Activated CD4-positive, alpha-beta T cell treated with anti-CD3 and anti-CD28 coated beads, Interleukin-2, amount 50 U/mL, for 48 hours (primary cell): ENCODE data around the gene PRMT1.
A peak's percentile ranks its signal among the peaks of the same experiment; 100 is the strongest.

ENCODE experiments used
- DNase-seq, 2 experiments: peaks; one replicate each; pipeline ENCODE4 v3.0.0-alpha.2; 2020

Gene PRMT1

DNA sequence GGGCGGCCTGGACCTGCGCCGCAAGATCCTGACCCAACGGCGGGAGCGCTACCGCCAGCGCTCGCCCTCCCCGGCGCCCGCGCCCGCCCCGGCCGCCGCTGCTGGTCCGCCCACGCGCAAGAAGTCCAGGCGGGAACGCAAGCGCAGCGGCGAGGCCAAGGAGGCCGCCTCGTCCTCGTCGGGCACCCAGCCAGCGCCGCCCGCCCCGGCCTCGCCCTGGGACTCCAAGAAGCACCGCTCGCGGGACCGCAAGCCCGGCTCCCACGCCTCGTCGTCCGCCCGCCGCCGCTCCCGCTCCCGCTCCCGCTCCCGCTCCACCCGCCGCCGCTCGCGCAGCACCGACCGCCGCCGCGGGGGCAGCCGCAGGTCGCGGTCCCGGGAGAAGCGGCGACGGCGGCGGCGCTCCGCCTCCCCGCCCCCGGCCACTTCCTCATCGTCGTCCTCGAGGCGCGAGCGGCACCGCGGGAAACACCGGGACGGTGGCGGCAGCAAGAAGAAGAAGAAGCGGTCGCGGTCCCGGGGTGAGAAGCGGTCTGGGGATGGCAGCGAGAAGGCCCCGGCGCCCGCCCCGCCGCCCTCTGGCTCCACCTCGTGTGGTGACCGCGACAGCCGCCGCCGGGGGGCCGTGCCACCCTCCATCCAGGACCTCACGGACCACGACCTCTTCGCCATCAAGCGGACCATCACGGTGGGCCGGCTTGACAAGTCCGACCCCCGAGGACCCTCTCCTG is 25.1 kb upstream of the PRMT1 start:
- DNase-seq, result no peak

DNA sequence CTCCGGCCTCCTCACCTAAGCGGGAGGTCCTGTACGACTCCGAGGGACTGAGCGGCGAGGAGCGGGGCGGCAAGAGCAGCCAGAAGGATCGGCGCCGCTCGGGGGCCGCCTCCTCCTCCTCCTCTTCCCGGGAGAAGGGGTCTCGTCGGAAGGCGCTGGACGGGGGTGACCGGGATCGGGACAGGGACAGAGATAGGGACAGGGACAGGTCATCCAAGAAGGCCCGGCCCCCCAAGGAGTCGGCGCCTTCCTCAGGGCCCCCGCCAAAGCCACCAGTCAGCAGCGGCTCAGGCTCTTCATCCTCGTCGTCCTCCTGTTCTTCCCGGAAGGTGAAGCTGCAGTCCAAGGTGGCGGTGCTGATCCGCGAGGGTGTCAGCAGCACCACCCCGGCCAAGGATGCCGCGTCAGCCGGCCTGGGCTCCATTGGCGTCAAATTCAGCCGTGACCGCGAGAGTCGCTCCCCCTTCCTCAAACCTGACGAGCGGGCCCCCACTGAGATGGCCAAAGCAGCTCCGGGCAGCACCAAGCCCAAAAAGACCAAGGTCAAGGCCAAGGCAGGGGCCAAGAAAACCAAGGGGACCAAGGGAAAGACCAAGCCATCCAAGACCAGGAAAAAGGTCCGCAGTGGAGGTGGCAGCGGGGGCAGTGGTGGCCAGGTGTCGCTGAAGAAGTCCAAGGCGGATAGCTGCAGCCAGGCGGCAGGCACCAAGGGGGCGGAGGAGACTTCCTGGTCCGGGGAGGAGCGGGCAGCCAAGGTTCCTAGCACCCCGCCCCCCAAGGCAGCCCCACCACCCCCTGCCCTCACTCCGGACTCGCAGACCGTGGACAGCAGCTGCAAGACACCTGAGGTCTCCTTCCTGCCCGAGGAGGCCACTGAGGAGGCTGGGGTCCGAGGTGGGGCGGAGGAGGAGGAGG is 24.3 kb upstream of the PRMT1 start:
- DNase-seq, result no peak

DNA sequence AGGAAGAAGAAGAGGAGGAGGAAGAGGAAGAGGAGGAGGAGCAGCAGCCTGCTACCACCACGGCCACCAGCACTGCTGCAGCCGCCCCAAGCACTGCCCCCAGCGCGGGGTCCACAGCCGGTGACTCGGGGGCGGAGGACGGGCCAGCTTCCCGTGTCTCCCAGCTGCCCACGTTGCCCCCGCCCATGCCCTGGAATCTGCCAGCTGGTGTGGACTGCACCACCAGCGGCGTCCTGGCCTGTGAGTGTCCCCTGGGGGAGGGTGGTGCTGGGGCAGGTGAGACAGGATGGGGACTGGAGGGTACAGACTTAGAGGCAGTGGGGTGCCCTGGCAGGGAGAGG is 23.6 kb upstream of the PRMT1 start:
- DNase-seq, result no peak

DNA sequence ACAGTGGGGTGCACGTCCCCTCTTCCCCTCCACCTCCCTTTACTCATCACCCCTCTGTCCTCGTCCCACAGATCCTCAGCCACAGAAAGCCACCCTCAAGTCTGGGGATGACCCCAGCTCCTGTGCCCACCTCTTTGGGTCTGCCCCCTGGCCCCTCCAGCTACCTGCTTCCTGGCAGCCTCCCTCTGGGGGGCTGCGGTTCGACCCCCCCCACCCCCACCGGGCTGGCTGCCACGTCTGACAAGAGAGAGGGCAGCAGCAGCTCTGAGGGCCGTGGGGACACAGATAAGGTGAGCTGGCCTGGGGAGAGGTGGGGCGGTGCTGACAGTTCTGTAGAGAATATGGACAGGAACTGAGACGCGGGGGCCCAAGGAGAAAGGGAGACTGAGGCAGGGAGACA is 22.5 kb upstream of the PRMT1 start:
- DNase-seq, result no peak

DNA sequence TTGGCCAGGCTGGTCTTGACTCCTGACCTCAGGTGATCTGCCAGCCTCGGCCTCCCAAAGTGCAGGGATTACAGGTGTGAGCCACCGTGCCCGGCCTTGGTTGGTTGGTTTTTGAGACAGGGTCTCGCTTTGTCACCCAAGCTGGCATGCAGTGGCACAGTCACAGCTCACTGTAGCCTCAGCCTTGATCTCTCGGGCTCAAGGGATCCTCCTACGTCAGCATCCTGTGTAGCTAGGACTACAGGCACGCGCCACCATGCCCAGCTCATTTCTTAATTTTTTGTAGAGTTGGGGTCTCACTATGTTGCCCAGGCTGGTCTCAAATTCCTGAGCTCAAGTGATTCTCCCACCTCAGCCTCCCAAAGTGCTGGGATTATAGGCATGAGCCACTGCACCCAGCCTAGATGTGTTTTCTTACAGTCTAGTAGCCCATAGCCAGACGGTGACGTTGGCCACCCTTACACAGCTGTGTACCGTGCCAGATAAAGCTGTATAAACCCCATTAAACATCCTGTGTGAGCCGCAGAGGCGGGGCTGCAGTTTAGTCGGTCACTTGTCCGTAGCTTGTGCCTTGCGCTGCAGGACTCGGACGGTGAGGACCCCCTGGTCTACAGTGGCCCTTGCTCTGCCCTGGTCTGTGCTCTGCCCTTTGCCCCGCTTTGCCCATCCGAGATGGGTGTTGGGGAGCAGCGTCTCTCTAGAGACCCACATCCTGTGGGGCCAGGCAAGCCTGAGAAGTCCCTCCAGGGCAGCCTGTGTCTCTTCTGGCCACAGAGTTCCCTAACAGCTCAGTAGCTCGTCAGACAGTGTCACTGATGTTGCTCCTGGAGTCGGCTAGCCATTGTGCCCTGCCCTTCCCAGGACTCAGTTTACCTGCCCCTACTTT is 21.3 kb upstream of the PRMT1 start:
- DNase-seq, result no peak

- DNase-seq, result no peak
These were observed 20.5 kb upstream of the PRMT1 start for GRCh38 chr19:49656456-49657109.

GRCh38 chr19:49657493-49658138 is 19.5 kb upstream of the PRMT1 start:
- no peak for DNase-seq

GRCh38 chr19:49658139-49658517 is 18.9 kb upstream of the PRMT1 start:
- no peak for DNase-seq

GRCh38 chr19:49658566-49659442 is 18.3 kb upstream of the PRMT1 start:
- DNase-seq, result no peak

- DNase-seq, result no peak
These were observed 16.6 kb upstream of the PRMT1 start for GRCh38 chr19:49660338-49660961.

DNA sequence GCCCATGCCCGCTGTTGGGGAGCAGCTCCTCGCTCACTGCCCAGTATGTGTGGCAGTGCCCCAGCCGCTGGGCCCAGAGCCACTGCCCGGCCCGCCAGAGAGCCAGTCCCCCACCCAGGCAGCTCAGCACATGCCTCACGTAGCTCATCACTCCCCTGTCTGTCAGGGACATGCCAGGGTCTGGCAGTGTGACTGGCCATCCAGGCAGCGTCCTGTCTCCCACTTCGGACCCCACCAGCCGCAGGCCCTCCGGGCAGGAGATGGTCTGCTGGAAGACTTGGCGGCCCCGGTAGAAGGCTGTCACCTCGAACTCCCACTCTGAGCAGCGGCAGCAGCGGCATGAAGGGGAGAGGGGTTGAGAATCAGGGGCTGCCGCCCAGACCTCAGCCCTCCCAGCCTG is 15.1 kb upstream of the PRMT1 start:
- no peak for DNase-seq

- DNase-seq, result no peak
These were observed 13.8 kb upstream of the PRMT1 start for GRCh38 chr19:49663224-49663623.

DNA sequence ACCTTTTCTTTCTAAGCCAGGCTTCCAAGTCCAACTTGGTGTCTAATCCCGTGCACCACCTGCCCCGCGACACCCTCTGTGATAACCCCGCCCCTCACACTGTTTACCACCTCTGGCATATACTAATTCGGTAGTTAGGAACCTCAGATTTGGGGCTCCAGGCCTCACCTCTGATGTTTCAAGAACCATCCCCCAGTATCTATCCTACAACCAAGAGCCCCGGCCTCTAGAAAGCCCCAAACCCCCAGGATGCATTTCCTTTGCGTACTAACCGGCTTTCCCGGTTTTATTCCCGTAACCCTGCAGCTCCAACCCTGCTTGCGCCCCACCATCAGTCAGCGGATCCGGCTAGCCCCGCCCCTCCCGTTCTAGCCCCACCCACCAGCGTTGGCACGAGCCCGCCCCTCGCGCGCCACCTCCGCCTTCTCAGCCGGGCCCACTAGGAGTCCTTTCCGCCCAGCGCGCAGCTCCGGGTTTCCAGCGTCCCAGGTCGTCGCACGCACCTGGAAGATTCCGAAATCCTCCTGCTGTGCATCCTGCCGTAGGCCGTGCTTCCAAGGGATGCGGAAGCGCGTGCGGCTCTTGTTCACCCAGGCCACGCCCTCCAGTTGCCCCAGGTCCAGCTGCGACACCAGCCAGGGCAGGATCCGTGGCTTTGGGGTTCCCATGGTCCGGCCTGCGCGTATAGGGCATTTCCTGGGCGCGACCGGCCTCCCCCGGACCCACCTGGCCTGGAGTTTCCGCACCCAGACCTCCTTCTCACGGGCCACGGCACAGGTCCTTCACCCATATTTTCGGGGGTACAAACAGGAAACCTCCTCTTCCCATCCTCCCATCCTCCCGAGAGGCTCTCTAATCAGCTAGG is 12.7 kb upstream of the PRMT1 start:
- DNase-seq, result peak; percentile 95 to 97

DNA sequence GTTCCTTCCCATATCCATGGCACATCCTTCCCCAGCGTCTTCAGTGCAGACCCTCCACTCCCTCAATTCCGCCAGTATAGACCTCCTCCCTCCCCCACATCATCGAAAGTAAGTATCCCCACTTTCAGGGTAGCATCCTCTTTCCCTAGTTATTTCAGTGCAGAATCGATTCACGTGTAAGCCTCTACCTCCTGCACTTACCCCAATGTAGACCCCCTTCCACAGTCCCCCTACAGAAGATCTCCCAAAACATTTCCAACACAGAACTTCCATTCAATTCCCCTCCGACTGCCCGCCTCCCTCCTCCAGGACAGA is 12.1 kb upstream of the PRMT1 start:
- DNase-seq, result no peak

DNA sequence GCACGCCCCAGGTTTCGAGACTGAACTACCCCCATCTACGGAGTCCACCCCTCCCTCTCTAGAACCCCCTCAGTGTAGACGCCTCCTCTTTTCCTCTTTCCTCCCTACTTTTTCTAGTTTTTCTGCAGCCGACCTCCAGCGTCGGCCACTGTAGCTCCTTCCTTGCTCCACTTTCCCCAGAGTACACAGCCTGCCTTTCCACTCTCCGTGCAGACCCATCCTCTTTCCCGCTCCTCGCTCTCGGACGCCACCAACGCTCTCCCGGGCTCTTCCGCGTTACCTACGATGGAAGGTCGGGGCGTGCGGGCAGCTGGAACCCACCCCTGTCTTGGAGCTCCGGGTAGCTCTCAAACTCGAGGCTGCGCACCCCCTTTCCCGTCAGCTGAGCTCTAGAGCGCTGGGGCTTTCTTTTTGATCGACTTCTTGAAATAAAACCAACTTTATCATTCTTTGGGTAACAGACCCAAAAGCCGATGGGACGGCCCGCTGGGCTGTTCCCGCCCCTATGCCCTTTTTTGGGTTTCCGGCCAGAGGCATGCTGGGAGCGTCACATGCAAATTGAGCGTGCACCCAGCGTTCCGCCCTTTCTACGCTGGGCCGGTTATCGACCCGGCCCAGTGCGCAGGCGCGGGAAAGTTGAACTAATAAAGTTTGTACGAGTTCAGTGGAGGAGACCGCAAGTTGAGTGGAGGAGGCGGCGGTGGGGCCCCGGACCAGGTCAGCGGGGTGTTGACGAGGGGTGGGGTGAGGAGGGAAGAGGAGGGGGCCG is 11.5 kb upstream of the PRMT1 start, which contains the start of the genes BCL2L12 and IRF3:
Gene BCL2L12 (plus strand): TSS at position 583 of the 769 bp plus-strand sequence. CDS start 760 bp downstream, outside the sequence.
Gene IRF3 (minus strand): TSS at position 507 of the 769 bp plus-strand sequence. CDS start 1,019 bp downstream, outside the sequence.
- peak; percentile 99 to 100 for DNase-seq

- no peak for DNase-seq
These were observed 11.0 kb upstream of the PRMT1 start for GRCh38 chr19:49666120-49666444.

DNA sequence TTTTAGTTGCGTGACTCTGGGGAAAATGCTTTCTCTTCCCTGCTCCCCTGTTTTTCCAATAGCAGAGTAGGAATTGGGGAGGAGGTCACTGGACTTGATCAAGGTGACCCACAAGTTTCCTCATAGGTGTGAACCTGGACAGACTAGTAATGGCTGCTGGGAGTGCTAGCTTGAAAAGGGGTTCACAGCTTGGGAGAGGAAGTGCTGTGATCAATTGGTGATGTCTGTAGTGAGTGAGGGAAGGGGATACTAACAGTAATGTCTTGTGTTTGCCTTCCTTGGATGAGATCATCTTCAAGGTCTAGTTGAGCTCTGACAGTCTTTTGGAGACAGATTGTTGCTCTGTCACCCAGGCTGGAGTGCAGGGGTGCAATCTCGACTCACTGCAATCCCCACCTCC is 9.6 kb upstream of the PRMT1 start:
- DNase-seq, result no peak

DNA sequence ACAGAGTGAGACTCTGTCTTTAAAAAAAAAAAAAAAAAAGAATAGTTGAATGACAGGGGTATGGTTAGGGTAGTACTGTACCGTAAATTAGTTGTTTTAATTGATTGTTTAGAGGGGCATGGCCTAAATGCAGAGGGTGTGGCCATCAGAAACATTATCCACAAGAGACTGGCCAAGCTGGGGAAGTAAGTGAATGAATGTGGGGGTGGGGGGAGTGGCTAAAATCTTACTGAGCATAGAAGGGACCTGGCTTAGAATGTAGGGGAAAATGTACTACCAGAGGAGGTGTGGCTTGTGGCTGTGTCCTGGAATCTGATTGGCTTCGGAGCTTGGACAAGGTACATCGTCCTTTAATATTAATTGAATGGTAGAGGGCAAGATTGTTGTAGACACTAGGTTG is 7.6 kb upstream of the PRMT1 start:
- DNase-seq, result no peak
